Pons (tissue), 1 donor: ENCODE measurements around the gene RMC1.
"Not testable (repeated sequence)": the region's sequence is repeated elsewhere in the genome, so short reads cannot be mapped to it uniquely, and the experiment has no call there.

ENCODE experiments used
- DNase-seq: peaks from one replicate; pipeline ENCODE4 v3.0.0-alpha.2; 2016; ENCODE audit warnings: low spot score

RMC1 gene

DNA sequence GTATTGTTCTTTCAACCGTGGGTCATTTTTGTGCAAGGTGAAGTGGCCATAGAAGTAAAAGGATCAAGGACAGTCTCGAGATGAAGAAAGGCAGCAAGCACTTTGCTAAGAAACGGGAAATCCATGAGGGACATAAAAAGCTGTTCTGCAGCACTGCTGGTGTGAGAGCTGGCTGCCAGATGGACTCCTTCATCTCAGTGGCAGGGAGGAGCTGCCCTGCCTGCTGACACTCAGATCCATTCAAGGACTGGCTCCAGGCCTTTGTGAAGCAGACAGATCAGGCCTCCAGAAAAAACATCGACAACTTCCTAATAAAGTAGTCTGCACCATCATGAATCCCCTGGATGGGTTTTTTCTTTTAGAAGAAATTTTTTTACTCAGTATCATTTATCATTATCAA lies 29.5 kb downstream of the RMC1 start:
- DNase-seq, result peak; percentile 34

- no peak for DNase-seq
These were observed 31.0 kb downstream of the RMC1 start for GRCh38 chr18:23534276-23534675.

- DNase-seq, result no peak
These were observed 32.9 kb downstream of the RMC1 start for GRCh38 chr18:23536204-23536603.

- DNase-seq, result no peak
These were observed 34.0 kb downstream of the RMC1 start for GRCh38 chr18:23537274-23537673.

DNA sequence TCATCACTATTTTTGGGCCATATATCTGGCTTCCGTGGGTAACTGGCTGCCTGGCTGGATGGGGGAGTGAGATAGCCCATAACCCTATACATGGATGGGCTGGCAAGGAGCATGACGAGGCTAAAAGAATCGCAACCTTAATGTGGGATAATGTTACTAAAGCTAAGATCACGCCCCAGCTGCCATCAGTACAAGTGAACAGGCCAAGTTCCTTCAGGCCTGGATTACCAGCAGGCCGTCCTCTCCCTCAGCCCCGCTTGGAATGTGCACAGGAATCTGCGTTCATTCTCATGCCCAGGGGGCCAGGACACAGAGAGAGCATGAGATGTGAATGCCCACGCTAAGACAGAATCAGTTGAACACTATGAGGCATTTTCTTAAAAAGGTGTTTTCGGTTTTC lies 34.7 kb downstream of the RMC1 start:
- no peak for DNase-seq

GRCh38 chr18:23538870-23539269 lies 35.6 kb downstream of the RMC1 start:
- no peak for DNase-seq

GRCh38 chr18:23539296-23539695 lies 36.0 kb downstream of the RMC1 start:
- DNase-seq, result no peak

- DNase-seq, result no peak
These were observed 36.7 kb downstream of the RMC1 start for GRCh38 chr18:23539911-23540525.

GRCh38 chr18:23540867-23541266 lies 37.6 kb downstream of the RMC1 start:
- DNase-seq, result peak; percentile 87

DNA sequence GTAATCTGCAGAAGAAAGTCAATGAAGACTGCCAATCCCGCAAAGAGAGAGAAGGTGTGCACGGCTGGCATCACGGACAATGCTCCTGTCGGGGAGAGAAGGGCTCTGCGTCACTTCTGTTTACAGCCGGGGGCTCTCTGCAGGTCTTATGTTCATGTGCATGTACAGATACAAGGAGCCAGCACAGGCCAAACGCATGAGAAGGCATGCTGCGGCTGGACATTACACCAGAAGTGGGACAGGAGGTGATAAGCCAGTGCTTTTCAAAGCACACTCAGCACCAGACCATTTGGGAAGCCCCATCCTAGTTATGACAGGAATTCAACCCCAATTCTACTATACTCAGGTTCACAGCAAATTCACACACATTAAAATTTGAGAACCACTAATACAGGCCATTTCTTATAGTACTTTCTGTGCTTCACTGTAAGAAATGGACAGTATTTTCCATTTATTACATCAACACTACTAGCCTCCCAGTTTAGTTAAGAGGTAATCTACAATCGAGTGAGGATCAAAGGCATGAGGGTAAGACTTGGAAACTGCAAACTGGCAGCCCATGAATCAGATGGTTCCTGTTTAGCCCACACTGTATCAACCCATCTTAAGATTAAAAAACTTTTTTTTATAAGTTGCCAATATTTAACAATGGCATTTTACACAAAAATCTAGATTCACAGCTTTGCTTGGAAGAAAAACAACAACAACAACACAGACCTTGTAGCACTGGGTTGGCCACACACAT lies 38.2 kb downstream of the RMC1 start:
- DNase-seq, result no peak

DNA sequence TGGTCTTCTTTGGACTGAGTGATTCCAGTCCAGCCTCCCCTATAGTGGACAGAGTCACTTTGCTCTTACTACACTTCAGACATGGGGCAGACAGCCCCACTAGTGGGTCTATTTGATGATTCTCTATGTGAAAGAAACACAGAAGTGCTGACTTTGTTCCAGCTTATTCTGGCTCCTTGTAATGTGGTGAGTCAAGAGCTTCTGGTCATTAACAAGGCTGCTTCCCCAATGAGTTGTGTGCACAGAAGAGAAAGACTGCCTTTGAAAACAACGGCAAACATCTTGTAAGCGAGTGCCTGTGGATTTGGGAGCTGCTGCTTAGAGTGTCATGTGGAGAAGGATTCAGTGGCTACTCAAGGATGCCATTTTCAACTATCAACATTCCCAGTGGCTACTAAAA lies 39.1 kb downstream of the RMC1 start:
- peak; percentile 54 for DNase-seq

DNA sequence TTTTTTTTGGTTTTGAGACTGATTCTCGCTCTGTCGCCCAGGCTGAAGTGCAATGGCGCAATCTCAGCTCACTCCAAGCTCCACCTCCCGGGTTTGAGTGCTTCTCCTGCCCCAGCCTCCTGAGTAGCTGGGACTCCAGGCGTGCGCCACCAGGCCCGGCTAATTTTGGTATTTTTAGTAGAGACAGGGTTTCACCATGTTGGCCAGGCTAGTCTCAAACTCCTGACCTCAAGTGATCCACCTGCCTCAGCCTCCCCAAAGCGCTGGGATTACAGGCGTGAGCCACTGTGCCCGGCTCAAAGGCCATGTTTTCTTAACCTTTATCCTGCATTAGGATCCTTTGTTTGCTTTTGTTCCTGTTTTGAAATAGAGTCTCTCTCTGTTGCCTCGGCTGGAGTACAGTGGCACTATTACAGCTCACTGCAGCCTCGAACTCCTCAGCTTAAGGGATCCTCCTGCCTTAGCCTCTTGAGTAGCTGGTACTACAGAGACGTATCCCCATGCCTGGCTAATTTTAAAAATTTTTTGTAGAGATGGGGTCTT lies 42.0 kb downstream of the RMC1 start:
- DNase-seq, result no peak

- no peak for DNase-seq
These were observed 44.0 kb downstream of the RMC1 start for GRCh38 chr18:23547306-23547705.

GRCh38 chr18:23547846-23548245 lies 44.5 kb downstream of the RMC1 start:
- DNase-seq, result no peak

GRCh38 chr18:23548275-23548674 lies 45.0 kb downstream of the RMC1 start:
- DNase-seq, result no peak

DNA sequence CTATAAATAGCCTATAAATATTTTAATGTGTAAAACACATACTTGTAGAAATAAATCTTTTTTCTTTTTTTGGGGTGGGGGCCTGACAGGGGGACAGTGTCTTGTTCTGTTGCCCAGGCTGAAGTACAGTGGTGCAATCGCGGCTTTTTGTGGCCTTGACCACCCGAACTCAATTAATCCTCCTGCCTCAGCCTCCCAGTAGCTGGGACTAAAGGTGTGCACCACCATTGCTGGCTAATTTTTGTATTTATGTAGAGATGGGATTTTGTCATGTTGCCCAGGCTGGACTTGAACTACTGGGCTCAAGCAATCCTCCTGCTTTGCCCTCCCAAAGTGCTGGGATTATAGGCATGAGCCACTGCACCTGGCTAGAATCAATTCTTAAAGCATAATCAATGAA lies 45.4 kb downstream of the RMC1 start:
- no peak for DNase-seq

- DNase-seq, result no peak
These were observed 47.6 kb downstream of the RMC1 start for GRCh38 chr18:23550898-23551297.

GRCh38 chr18:23551978-23552377 lies 48.7 kb downstream of the RMC1 start:
- DNase-seq, result no peak

DNA sequence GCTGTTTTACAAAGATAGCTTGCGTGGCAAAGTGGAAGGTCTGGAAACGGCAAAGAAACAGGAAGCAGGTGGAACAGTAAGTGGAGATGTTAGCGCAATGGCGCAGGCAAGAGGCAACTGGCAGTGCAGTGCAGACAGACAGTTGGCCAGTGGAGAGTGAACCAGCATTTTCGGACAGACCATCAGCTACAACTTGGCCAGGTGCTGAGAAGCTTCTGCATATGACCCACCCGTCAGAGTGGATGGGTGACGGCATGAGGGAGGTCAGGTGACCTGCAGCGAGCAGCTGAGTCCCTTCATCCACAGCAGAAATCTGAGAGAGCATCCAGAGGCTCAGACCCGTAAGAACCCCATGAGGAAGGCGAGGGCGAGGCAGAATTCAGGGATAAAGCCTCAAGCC lies 49.2 kb downstream of the RMC1 start:
- DNase-seq, result no peak

GRCh38 chr18:23553887-23554286 lies 50.6 kb downstream of the RMC1 start:
- DNase-seq, result no peak

- DNase-seq, result no peak
These were observed 53.0 kb downstream of the RMC1 start for GRCh38 chr18:23556145-23556780.

DNA sequence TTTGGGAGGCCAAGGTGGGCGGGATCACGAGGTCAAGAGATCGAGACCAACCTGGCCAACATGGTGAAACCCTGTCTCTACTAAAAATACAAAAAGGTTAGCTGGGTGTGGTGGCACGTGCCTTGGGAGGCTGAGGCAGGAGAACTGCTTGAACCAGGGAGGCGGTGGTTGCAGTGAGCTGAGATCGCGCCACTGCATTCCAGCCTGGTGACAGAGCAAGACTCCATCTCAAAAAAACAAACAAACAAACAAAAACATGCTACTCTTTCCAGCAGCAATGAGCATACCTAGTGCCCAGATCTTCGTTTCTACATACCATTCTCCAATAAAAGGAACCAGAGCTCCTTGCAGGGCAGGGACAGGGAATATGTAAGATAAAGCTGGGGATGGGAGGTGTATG lies 54.2 kb downstream of the RMC1 start:
- not testable (repeated sequence) for DNase-seq

DNA sequence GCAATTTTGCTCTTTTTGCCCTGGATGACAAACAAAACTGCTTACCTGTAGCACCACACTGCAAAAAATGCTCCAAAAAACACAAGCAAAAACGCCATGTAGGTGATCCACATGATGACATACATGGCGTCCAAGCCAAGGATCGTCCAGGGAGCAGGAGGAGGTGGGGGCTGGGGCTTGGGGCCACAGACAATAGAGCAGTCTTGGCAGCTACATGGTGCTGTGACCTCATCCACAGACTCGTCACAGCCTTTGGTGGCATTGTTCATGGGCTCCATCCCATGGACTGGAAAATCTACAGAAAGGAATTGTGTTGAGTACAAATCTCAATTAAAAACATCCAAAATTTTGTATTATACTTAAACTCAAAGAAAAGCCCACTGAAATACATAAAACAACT lies 56.9 kb downstream of the RMC1 start:
- DNase-seq, result peak; percentile 88
